HCT116 (cell line): ENCODE data around the gene DISP2. TPM values are rescaled to one million over a fixed set of nuclear protein-coding genes. Genes with fewer than 3 reads are reported as not detected.

Experiments
- total RNA-seq: library from RNA; stranded (reverse); gene quantifications from one replicate; pipeline ENCODE4 v1.2.1, GENCODE V29; 2021; ENCODE audit not compliant: unreplicated experiment

The DISP2 gene
- total RNA-seq, 1 experiment from 2014 or later: 3.3 TPM

Other genes with a start within 250 kb of the DISP2 start
- gene BMF, start 249.3 kb upstream of the DISP2 start, total RNA-seq: 1.0 TPM
- gene BUB1B, start 197.2 kb upstream of the DISP2 start, total RNA-seq: 92.9 TPM
- gene PAK6, start 119.2 kb upstream of the DISP2 start, total RNA-seq: 19.9 TPM
- gene ANKRD63, start 75.2 kb upstream of the DISP2 start, total RNA-seq: 0.89 TPM
- 2.8 TPM for gene PLCB2, start 50.3 kb upstream of the DISP2 start, total RNA-seq
- gene INAFM2, start 34.5 kb upstream of the DISP2 start, total RNA-seq: 8.8 TPM
- 15.6 TPM for gene CCDC9B, start 17.3 kb upstream of the DISP2 start, total RNA-seq
- gene PHGR1, start 7.2 kb upstream of the DISP2 start, total RNA-seq: 0.61 TPM
- gene KNSTRN, start 24.5 kb downstream of the DISP2 start, total RNA-seq: 84.1 TPM
- gene IVD, start 47.6 kb downstream of the DISP2 start, total RNA-seq: 65.6 TPM
- 25.0 TPM for gene BAHD1, start 82.7 kb downstream of the DISP2 start, total RNA-seq
- 12.7 TPM for gene CHST14, start 112.8 kb downstream of the DISP2 start, total RNA-seq
- gene CCDC32, start 206.8 kb downstream of the DISP2 start, total RNA-seq: 18.6 TPM
- 22.5 TPM for gene RPUSD2, start 211.1 kb downstream of the DISP2 start, total RNA-seq
- gene KNL1, start 236.0 kb downstream of the DISP2 start, total RNA-seq: 30.6 TPM